GM21786 (cell line): Measurements from ENCODE around the gene FBXO5.
"Not testable (repeated sequence)": the region's sequence is repeated elsewhere in the genome, so short reads cannot be mapped to it uniquely, and the experiment has no call there.

Experiments
- ATAC-seq: cut with Tn5 transposase; IDR thresholded peaks from one replicate; pipeline ENCODE4 v1.9.1; 2021; ENCODE audit not compliant: unreplicated experiment

Gene FBXO5

GRCh38 chr6:152993847-152994246 is 11.0 kb upstream of the FBXO5 start:
- ATAC-seq: no peak

- no peak for ATAC-seq
Observed at GRCh38 chr6:152993431-152993830, 10.6 kb upstream of the FBXO5 start.

GRCh38 chr6:152986978-152987377 is 4.1 kb upstream of the FBXO5 start:
- no peak for ATAC-seq

GRCh38 chr6:152985300-152985699 is 2.5 kb upstream of the FBXO5 start:
- not testable (repeated sequence) for ATAC-seq

- peak; percentile 28 for ATAC-seq
Observed at GRCh38 chr6:152984513-152984872, 1.7 kb upstream of the FBXO5 start.

- ATAC-seq: peak; percentile 21
Observed at GRCh38 chr6:152983637-152984512, 1.0 kb upstream of the FBXO5 start.

GRCh38 chr6:152981989-152982903 is 595 bp downstream of the FBXO5 start:
- ATAC-seq: no peak

GRCh38 chr6:152981219-152981618 is 1.6 kb downstream of the FBXO5 start:
- ATAC-seq: no peak

- no peak for ATAC-seq
Observed at GRCh38 chr6:152980656-152981055, 2.2 kb downstream of the FBXO5 start.

- no peak for ATAC-seq
Observed at GRCh38 chr6:152979116-152979515, 3.7 kb downstream of the FBXO5 start.

GRCh38 chr6:152978058-152978457 is 4.8 kb downstream of the FBXO5 start:
- no peak for ATAC-seq

- ATAC-seq: no peak
Observed at GRCh38 chr6:152977556-152977955, 5.3 kb downstream of the FBXO5 start.

- ATAC-seq: no peak
Observed at GRCh38 chr6:152976749-152977148, 6.1 kb downstream of the FBXO5 start.

- ATAC-seq: peak; percentile 37
Observed at GRCh38 chr6:152975204-152975915, 7.5 kb downstream of the FBXO5 start.

GRCh38 chr6:152973916-152974315 is 8.9 kb downstream of the FBXO5 start:
- no peak for ATAC-seq

GRCh38 chr6:152969688-152970418 is 13.0 kb downstream of the FBXO5 start:
- ATAC-seq: no peak

GRCh38 chr6:152966168-152966894 is 16.5 kb downstream of the FBXO5 start:
- not testable (repeated sequence) for ATAC-seq

GRCh38 chr6:152959333-152959732 is 23.5 kb downstream of the FBXO5 start:
- no peak for ATAC-seq

- ATAC-seq: no peak
Observed at GRCh38 chr6:152957796-152958195, 25.0 kb downstream of the FBXO5 start.

GRCh38 chr6:152954443-152954842 is 28.4 kb downstream of the FBXO5 start:
- ATAC-seq: peak; percentile 54
